K562 (cell line): ENCODE results near the gene HDAC7. TPM values are rescaled to one million over a fixed set of nuclear protein-coding genes. Genes with fewer than 3 reads are reported as not detected.

Experiments
- ATAC-seq: fragments of 200-7000 bp; cut with Tn5 transposase; 3 replicates; pipeline ENCODE4 v1.9.1; 2020; ENCODE audit warnings: moderate library complexity
- BruUV-seq: library from RNA; stranded (reverse); fragments of 400-500 nt; replicated peaks from 2 replicates; lab custom pipeline; 2021; lab: Mats Ljungman, UMichigan
- CTCF ChIA-PET: fragments of 300-600 bp; formaldehyde crosslinking; extraction: SDS; loops from one replicate; lab custom pipeline; 2021; ENCODE audit warnings: low intra/inter-chr PET ratio; lab: Yijun Ruan, JAX
- POLR2A ChIA-PET: fragments of 300-600, 350-650 bp; sonication (Branson Sonifier 250); formaldehyde crosslinking; extraction: SDS; loops from one replicate; lab custom pipeline; 2021; ENCODE audit warnings: antibody characterized with exemption, inconsistent platforms; lab: Yijun Ruan, JAX
- DNase-seq, 4 experiments: peaks; one replicate each; pipeline versions ENCODE4 v3.0.0 to v3.0.0-alpha.2; 2011 to 2018; ENCODE audit warnings: low spot score in 3 of 4, mixed read lengths in 3 of 4; ENCODE audit errors: extremely low read depth in 1 of 4
- FAIRE-seq: peaks from 2 replicates; lab custom pipeline; 2011; peaks lifted over from hg19 to GRCh38; lab: Jason Lieb, UNC
- H2AFZ ChIP-seq: 2 replicates; pipeline ENCODE4 v1.6.0; 2011; ENCODE audit warnings: low read depth, low read length, control low read depth, inconsistent platforms
- H3K27ac ChIP-seq: fragments of 200-600 bp; 3 replicates; pipeline ENCODE4 v1.8.0; 2011; ENCODE audit warnings: low read depth, mild to moderate bottlenecking, control low read depth, inconsistent platforms, low read length, moderate library complexity, mixed read lengths; ENCODE audit errors: extremely low read depth
- H3K27me3 ChIP-seq, 2 experiments: fragments of 300-600 bp in 1 of 2; 2 replicates in 1 of 2; 3 replicates in 1 of 2; pipeline versions ENCODE4 v1.6.0 to v1.8.0; 2011; ENCODE audit warnings: inconsistent platforms in 2 of 2, low read length in 2 of 2, mild to moderate bottlenecking in 1 of 2, mixed read lengths in 1 of 2, moderate library complexity in 1 of 2; ENCODE audit not compliant: control insufficient read depth in 2 of 2, insufficient read depth in 2 of 2
- H3K36me3 ChIP-seq: fragments of 300-600 bp; 3 replicates; pipeline ENCODE4 v1.8.0; 2011; ENCODE audit warnings: mild to moderate bottlenecking, low read length, inconsistent platforms; ENCODE audit not compliant: control insufficient read depth, insufficient read depth
- H3K4me1 ChIP-seq, 2 experiments: fragments of 200-600 bp in 1 of 2; replicated peaks in 1 of 2; 2 replicates in 1 of 2; 3 replicates in 1 of 2; pipeline versions ENCODE4 v1.5.1 to v1.8.0; 2011; ENCODE audit warnings: inconsistent platforms in 2 of 2, low read length in 2 of 2, mild to moderate bottlenecking in 1 of 2, mixed read lengths in 1 of 2, moderate library complexity in 1 of 2; ENCODE audit not compliant: control insufficient read depth in 2 of 2, insufficient read depth in 2 of 2
- H3K4me2 ChIP-seq: 2 replicates; pipeline ENCODE4 v1.6.1; 2011; ENCODE audit warnings: low read length, control low read depth, inconsistent platforms, mixed read lengths; ENCODE audit not compliant: insufficient read depth
- H3K4me3 ChIP-seq: fragments of 200-600 bp; sonication (generic), shearing (Covaris generic); 2 replicates; pipeline ENCODE4 v1.5.1; 2016; ENCODE audit warnings: control low read depth, inconsistent platforms
- H3K79me2 ChIP-seq: fragments of 200-600 bp; 3 replicates; pipeline ENCODE4 v1.8.0; 2011; ENCODE audit warnings: low read length, inconsistent platforms; ENCODE audit not compliant: control insufficient read depth, insufficient read depth
- H3K9ac ChIP-seq, 2 experiments: 2 replicates each; pipeline versions ENCODE4 v1.6.0 to v1.6.1; 2011; ENCODE audit warnings: low read depth in 2 of 2, low read length in 2 of 2, control low read depth in 1 of 2, inconsistent platforms in 1 of 2, mild to moderate bottlenecking in 1 of 2, mixed read lengths in 1 of 2; ENCODE audit not compliant: insufficient read depth in 1 of 2
- H3K9me1 ChIP-seq: one replicate; pipeline ENCODE4 v1.6.0; 2011; ENCODE audit warnings: inconsistent platforms, mild to moderate bottlenecking, low read length, moderate library complexity; ENCODE audit not compliant: control insufficient read depth, insufficient read depth
- H3K9me3 ChIP-seq: replicated peaks from 2 replicates; pipeline ENCODE4 v1.5.1; 2011; ENCODE audit warnings: low read depth, low read length, inconsistent platforms; ENCODE audit not compliant: control insufficient read depth, insufficient read depth
- H4K20me1 ChIP-seq: replicated peaks from 2 replicates; pipeline ENCODE4 v1.6.1; 2011; ENCODE audit warnings: low read length, inconsistent platforms, mixed read lengths; ENCODE audit not compliant: control insufficient read depth, insufficient read depth
- ARID2 ChIP-seq: fragments of 450-650 bp; IDR thresholded peaks from 2 replicates; pipeline ENCODE4 v1.6.1; 2017; ENCODE audit warnings: antibody characterized with exemption, mild to moderate bottlenecking
- HDAC3 ChIP-seq: fragments of 450-650 bp; IDR thresholded peaks from 2 replicates; pipeline ENCODE4 v1.6.1; 2018; ENCODE audit warnings: borderline replicate concordance, mild to moderate bottlenecking, moderate library complexity; ENCODE audit not compliant: partially characterized antibody
- NCOR1 ChIP-seq: fragments of 450-650 bp; IDR thresholded peaks from 2 replicates; pipeline ENCODE4 v1.6.1; 2016; ENCODE audit warnings: mild to moderate bottlenecking, moderate library complexity
- NFE2L1 ChIP-seq: fragments of 450-650 bp; IDR thresholded peaks from 2 replicates; pipeline ENCODE4 v1.6.1; 2016; ENCODE audit warnings: missing genetic modification characterization, low read depth, mild to moderate bottlenecking, missing compliant biosample characterization, moderate library complexity, borderline replicate concordance
- POLR2G ChIP-seq: fragments of 200-400 bp; formaldehyde crosslinking; IDR thresholded peaks from 2 replicates; pipeline ENCODE4 v1.6.1; 2017; ENCODE audit warnings: low read depth, mild to moderate bottlenecking, antibody characterized with exemption, low read length, moderate library complexity
- RBFOX2 ChIP-seq: fragments of 200-400 bp; formaldehyde crosslinking; IDR thresholded peaks from 2 replicates; pipeline ENCODE4 v1.6.1; 2017; ENCODE audit warnings: low read depth, mild to moderate bottlenecking, low read length, moderate library complexity
- RUNX1 ChIP-seq: sonication (generic); IDR thresholded peaks from 2 replicates; pipeline ENCODE4 v1.6.1; 2016; ENCODE audit warnings: antibody characterized with exemption, low read depth
- TBL1XR1 ChIP-seq, 2 experiments: IDR thresholded peaks; 2 replicates each; pipeline ENCODE4 v1.6.1; 2012; ENCODE audit warnings: improper control_type of control experiment in 2 of 2, low read length in 2 of 2, mild to moderate bottlenecking in 1 of 2
- XRCC4 ChIP-seq: IDR thresholded peaks from one replicate; pipeline ENCODE4 v1.6.1; 2011; ENCODE audit not compliant: insufficient read depth, insufficient read length; ENCODE audit errors: extremely low read depth
- ZBTB17 ChIP-seq: fragments of 450-650 bp; formaldehyde crosslinking; IDR thresholded peaks from 2 replicates; pipeline ENCODE4 v1.4.0; 2020; ENCODE audit warnings: mild to moderate bottlenecking
- ZNF24 ChIP-seq: fragments of 450-650 bp; IDR thresholded peaks from 2 replicates; pipeline ENCODE4 v1.6.1; 2016
- ZNF274 ChIP-seq: IDR thresholded peaks from 2 replicates; pipeline ENCODE4 v1.6.1; 2011; ENCODE audit warnings: low read depth, mild to moderate bottlenecking, low read length, moderate library complexity, borderline replicate concordance
- ZNF324 ChIP-seq: fragments of 250-450 bp; sonication (Bioruptor Pico); IDR thresholded peaks from 2 replicates; pipeline ENCODE4 v1.4.0; 2020; ENCODE audit warnings: mild to moderate bottlenecking
- ZSCAN32 ChIP-seq: fragments of 450-650 bp; formaldehyde crosslinking; IDR thresholded peaks from 2 replicates; pipeline ENCODE4 v1.4.0; 2020; ENCODE audit warnings: mild to moderate bottlenecking, moderate library complexity
- WGBS: fragments of 100-300 bp; shearing (Covaris generic); methylation state at CpG from one replicate; pipeline ENCODE4 v1.1.6; 2016; ENCODE audit warnings: low coverage, mixed read lengths; ENCODE audit not compliant: insufficient coverage; ENCODE audit errors: missing lambda C conversion rate; 5-methylcytosine and 5-hydroxymethylcytosine counted together
- in situ Hi-C: fragments of 300-500 bp; cut with MboI; formaldehyde crosslinking; loops from 4 replicates; pipeline ENCODE4 v1.15.0; 2018; ENCODE audit warnings: inconsistent platforms, mixed read lengths
- intact Hi-C: fragments of 100-400 bp; cut with micrococcal nuclease; formaldehyde crosslinking; loops from 2 replicates; pipeline ENCODE4 v1.14.2; 2022
- polyA plus RNA-seq, 8 experiments: library from polyadenylated mRNA; depleted of rRNA in 4 of 8; stranded (reverse) in 5 of 8; unstranded in 3 of 8; fragments of >200 nt; fragmentation: Nextera tagmentation in 2 of 8; fragmentation: Illumina TruSeq in 1 of 8; extraction: Ambion mirVana in 2 of 8; extraction: Trizol in 1 of 8; gene quantifications; 2 replicates each; pipeline versions ENCODE4 v1.2.1 to v1.2.3, GENCODE V29; 2011 to 2014; ENCODE audit warnings: inconsistent platforms in 1 of 8, missing spikeins in 1 of 8
- total RNA-seq, 7 experiments: library from RNA; depleted of rRNA in 6 of 7; stranded (reverse); fragments of >200 nt in 6 of 7; fragmentation: Illumina TruSeq in 2 of 7; extraction: Trizol in 2 of 7; gene quantifications; 2 replicates each; pipeline versions ENCODE4 v1.2.1 to v1.2.3, GENCODE V29; 2011 to 2021; ENCODE audit warnings: low replicate concordance in 1 of 7
- TF ChIP-seq, protein P1 (sequence below): fragments of 450-650 bp; formaldehyde crosslinking; IDR thresholded peaks from 2 replicates; pipeline ENCODE4 v1.4.0; 2022; ENCODE audit warnings: mild to moderate bottlenecking, moderate library complexity

Gene HDAC7
- total and polyA plus RNA-seq, 9 of the 15 experiments (the other 6 are each of a cell fraction or from before 2014, with no cell fraction given): 2.5 to 129 (median 31.1) TPM

GRCh38 chr12:47798382-47798948 is 21.2 kb downstream of the HDAC7 start:
- in situ Hi-C loops: no loop called here

GRCh38 chr12:47797441-47797840 is 22.3 kb downstream of the HDAC7 start:
- no peak overlapping the region for H2AFZ ChIP-seq
- H3K4me2 ChIP-seq: no peak overlapping the region
- H3K9ac ChIP-seq: no peak overlapping the region
- H3K36me3 ChIP-seq: peaks cover 98% of the 10 kb centered on the region; the same call in 2 of the 3 replicates
- ChIA-PET CTCF (interaction anchor here (0.6 to 1.7 kb wide), 3 partner anchors 41 to 742 kb away, joined by 3 to 11 read pairs (median 3); no protein-coding TSS in a partner anchor), POLR2A (interaction anchor here (1.5 kb wide), 1 partner anchor 16 kb away, joined by 4 read pairs; no protein-coding TSS in a partner anchor)
- 93% methylated on average over 9 of the region's 10 CpGs for WGBS
- H3K4me3 ChIP-seq: no peak overlapping the region
- no peak overlapping the region for H3K27ac ChIP-seq
- H3K4me1 ChIP-seq: peaks cover 0 to 30% of the 10 kb centered on the region in 2 experiments; a peak in 3 of 5 replicates
- peaks cover 5% of the 10 kb centered on the region for H3K9me1 ChIP-seq
- FAIRE-seq (no peak), DNase-seq (no peak), ATAC-seq (peak; percentile 65)
- H4K20me1 ChIP-seq: peaks cover 7% of the 10 kb centered on the region; the same call in 1 of the 2 replicates
- H3K9me3 ChIP-seq: no peaks in the 10 kb centered on the region
- in situ Hi-C loops (no loop called here), intact Hi-C loops (loop anchor here (5.0 kb wide), 1 partner anchor 40 kb away; no protein-coding TSS in a partner anchor)
- BruUV-seq: no TSS peak
- H3K79me2 ChIP-seq: peaks cover 36% of the 10 kb centered on the region
- H3K27me3 ChIP-seq: no peaks in the 10 kb centered on the region
- TF ChIP-seq NCOR1: no peak
- no peak for TF ChIP-seq XRCC4
- TF ChIP-seq ZSCAN32 (CRISPR knock-in tag): no peak
- TF ChIP-seq RUNX1: no peak
- TF ChIP-seq ZNF274: no peak
- no peak for TF ChIP-seq TBL1XR1 (IDR thresholded peaks at IDR 0.05; ENCODE audit: low read length in 2 of 2)
- TF ChIP-seq, protein P1, sequence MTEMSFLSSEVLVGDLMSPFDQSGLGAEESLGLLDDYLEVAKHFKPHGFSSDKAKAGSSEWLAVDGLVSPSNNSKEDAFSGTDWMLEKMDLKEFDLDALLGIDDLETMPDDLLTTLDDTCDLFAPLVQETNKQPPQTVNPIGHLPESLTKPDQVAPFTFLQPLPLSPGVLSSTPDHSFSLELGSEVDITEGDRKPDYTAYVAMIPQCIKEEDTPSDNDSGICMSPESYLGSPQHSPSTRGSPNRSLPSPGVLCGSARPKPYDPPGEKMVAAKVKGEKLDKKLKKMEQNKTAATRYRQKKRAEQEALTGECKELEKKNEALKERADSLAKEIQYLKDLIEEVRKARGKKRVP (CRISPR knock-in tag): no peak
- no peak for TF ChIP-seq HDAC3
- TF ChIP-seq ARID2: 0 out of 2 replicates have a peak, but pooled peaks have one; percentile 18
- TF ChIP-seq ZNF324 (CRISPR knock-in tag): no peak
- TF ChIP-seq NFE2L1 (tag): no peak
- TF ChIP-seq ZNF24: no peak

More at GRCh38 chr12:47798382-47798948, 21.2 kb downstream of the HDAC7 start:
- BruUV-seq: no TSS peak
- Histone ChIP-seq H2AFZ (no peak overlapping the region), H3K9me1 (peaks cover 5% of the 10 kb centered on the region), H3K79me2 (peaks cover 46% of the 10 kb centered on the region), H3K27me3 (no peaks in the 10 kb centered on the region), H3K27ac (no peak overlapping the region), H3K4me3 (no peak overlapping the region), H3K4me2 (no peak overlapping the region), H3K9ac (no peak overlapping the region), H3K4me1 (peaks cover 0 to 40% of the 10 kb centered on the region in 2 experiments; a peak in 4 of 5 replicates), H3K36me3 (peaks cover 97% of the 10 kb centered on the region; the same call in 2 of the 3 replicates), H4K20me1 (peaks cover 7% of the 10 kb centered on the region; the same call in 1 of the 2 replicates), H3K9me3 (no peaks in the 10 kb centered on the region)
- WGBS: 93% methylated on average over 14 of the region's 17 CpGs
- POLR2A ChIA-PET: interaction anchor here (1.1 to 1.2 kb wide), 2 partner anchors 9 to 10 kb away, joined by 4 to 5 read pairs; no protein-coding TSS in a partner anchor
- intact Hi-C loops: loop anchor here (5.0 kb wide), 1 partner anchor 39 kb away; no protein-coding TSS in a partner anchor
- no peak for FAIRE-seq
- no peak for ATAC-seq
- peak; percentile 24; the same call in 1 of the 2 replicates for TF ChIP-seq RBFOX2
- no peak for TF ChIP-seq ZBTB17 (CRISPR knock-in tag)
- TF ChIP-seq POLR2G: peak; percentile 67
- no peak for DNase-seq
- CTCF ChIA-PET: no interaction called here
